ENCODE data around the gene ARHGEF38.
"Not testable (repeated sequence)": the region's sequence is repeated elsewhere in the genome, so short reads cannot be mapped to it uniquely, and the experiment has no call there.

Gene ARHGEF38

DNA sequence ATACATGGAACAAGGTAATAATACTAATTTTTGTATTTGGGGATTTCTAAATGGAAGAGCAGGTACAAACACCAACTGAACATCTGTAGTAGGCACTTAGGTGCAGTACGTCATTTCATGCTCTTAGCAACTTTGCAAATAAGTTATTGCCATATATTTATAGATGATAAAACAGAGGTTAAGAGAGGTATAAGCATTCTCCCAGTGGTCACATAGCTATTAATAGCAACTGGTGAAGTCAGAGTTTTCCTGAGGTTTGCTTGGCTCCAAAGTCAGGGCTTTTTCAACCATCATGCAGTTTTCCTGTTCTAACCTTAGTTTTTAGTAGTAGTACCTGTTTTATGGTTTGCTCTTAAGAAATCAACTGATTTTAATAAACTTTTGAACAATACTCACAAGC is 10.9 kb downstream of the ARHGEF38 start:
- no peak for ATAC-seq

DNA sequence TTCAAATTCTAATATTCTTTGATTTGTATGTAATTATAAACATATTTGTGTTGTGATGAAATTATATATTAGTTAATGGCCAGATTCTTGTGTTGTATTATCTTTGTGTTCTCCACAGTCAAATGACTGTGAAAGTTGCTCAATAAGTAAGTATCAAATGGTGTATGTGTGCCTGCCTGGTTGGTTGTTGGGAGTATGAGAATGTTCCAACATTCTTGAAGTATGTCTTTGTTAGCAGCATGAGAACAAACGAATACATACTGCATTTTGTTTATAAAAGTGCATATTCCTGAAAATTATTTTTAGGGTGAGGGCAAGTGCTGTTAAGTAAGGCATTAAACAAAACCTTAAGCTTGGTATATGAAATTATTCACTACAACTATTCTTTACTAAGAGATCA is 16.2 kb downstream of the ARHGEF38 start:
- ATAC-seq = no peak

DNA sequence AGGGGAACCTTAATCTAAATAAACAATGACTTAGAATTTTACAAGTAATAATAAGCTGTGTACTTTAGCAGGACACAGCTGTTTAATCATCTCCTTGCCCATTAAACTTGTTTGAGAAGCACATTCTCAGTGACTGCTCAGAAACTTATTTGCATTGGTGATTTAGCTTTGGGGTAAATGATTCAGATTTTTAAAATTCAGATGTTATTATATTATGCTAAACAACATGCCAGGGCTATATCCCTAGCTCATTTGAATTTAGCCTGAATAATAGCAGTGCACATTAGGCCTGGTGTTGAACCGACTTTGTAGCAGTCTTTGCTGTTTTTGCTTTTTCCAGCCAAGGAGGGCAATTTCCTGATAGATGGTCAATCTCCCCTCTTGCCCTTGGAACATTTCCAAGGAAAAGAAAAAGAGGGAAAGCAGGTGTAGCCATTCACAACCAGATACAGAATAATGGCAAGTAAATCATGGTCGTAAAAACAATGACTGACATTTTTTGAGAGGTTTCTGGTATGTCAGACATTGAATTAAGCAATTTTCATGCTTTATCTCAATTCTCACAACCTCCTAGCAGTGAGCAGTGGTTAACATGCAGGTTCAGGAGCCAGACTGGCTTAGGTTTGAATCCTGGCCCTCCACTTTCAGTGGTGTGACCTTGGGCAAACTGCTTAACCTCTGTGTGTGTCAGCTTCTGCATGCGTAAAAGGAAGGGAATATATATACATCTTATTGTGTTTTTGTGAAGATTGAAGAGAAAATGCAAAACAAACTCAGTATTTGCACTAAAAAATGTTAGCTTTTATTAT is 16.8 kb downstream of the ARHGEF38 start:
- no peak for ATAC-seq

DNA sequence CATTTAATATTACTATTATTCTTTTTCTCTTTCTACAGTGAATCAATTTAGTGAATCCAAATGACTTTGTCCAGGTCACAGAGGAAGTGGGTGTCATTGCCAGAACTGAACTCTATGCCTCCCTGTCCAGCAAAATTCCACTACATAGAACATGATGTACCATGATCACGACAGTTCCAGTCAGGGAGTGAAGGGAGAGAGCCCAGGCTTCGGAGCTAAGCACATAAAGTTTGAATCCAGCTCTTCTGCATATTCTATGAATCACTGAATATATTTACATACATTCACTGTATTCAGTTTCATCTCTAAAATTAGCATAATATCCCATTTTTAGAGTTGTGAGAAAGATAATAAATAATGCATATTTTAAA is 17.4 kb downstream of the ARHGEF38 start:
- ATAC-seq = no peak

DNA sequence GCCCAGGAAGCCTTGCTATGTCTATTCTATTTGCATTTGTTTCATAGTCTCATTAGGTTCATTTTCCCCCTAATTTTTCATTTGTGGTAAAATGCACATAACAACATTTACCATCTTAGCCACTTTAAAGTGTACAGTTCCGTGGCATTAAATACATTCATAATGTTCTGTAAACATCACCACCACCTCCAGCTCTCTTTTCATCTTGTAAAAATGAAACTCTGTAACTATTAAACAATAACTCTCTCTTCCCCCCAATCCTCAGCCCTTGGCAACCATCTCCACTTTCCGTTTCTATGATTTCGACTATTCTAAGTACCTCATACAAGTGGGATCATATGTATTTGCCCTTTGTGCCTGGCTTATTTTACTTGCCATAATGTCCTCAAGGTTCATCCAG is 19.9 kb downstream of the ARHGEF38 start:
- ATAC-seq = no peak

DNA sequence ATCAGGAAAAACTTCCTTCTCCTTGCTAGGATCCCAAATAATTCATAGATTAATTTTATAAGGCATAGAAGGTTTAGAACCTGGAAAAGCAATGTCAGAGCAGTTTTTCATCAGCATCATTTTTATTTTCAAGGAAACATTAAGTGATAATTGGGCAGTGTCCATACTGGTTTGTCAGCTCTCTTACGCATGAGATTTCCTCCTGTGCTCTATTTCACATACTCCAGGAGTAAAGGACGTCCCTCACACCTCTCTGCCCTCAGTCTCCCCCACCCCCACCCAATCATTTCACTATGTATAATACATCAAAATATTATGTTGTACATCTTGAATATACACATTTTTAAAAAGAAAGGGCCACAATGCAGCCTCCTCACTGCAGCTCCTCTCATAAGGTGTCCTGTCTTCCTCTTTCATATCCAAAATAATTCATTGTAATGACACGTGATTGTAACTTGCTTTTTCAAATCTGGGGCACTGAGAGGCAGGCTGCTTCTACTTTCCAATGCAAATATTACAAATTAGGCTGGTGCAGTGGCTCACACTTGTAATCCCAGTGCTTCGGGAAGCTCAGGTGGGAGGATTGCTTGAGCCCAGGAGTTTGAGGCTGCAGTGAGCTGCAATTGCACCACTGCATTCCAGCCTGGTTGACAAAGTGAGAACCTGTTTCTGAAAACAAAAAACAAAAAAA is 34.4 kb downstream of the ARHGEF38 start:
- no peak for ATAC-seq

DNA sequence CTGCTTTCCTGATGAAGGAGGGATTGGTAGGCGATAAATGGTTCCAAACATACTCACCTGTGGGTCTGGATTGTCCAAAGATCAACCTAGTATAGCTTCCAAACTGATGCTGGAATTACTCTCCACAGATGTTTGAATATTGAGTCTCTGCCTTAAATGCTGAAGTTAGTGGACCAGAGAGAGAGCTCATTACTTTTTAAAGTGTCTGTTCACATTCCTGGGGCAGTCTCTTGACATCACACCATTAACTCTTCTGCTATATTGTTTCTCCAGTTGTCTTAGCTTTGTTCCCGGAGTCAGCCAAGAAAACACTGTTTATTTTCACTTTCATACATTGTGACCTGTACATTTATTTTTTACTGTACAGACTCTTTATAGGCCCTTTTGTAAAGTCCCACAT is 35.4 kb downstream of the ARHGEF38 start:
- ATAC-seq = no peak

DNA sequence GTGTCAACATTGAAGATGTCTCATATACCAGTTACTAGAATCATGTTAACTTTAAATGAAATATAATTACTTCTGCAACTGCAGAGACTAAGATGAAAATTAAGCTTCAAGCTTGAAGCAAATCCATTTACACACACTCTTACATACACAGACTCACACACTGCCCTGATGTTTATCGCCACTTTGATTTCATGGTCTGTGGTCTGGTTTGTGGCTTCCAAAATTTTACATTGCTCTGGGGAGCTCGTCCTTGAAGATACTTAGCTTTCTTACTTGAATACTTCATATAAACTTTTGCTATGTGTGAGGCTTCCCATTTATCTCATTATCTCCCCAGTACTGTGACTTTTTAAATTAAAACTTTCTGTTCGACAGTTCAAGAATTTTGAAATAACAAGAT is 35.8 kb downstream of the ARHGEF38 start:
- ATAC-seq = no peak

DNA sequence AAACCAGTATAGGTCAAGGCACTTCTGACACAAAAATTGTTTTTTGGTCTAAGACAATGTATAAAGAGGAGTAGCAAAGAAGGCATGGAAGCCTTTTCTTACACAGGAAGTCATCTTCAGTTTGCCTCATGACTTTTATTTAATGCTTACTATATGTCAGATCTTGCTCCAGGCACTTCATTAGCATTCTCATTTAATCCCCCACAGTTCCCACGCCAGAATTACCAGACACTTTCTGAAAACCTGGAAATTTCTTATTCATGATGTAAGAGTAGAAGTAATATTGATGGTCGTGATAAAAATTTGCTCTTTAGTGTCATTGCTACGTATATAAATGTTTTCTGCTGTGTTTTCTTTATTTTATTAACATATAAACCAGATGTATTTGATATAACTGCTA is 39.2 kb downstream of the ARHGEF38 start:
- no peak for ATAC-seq

DNA sequence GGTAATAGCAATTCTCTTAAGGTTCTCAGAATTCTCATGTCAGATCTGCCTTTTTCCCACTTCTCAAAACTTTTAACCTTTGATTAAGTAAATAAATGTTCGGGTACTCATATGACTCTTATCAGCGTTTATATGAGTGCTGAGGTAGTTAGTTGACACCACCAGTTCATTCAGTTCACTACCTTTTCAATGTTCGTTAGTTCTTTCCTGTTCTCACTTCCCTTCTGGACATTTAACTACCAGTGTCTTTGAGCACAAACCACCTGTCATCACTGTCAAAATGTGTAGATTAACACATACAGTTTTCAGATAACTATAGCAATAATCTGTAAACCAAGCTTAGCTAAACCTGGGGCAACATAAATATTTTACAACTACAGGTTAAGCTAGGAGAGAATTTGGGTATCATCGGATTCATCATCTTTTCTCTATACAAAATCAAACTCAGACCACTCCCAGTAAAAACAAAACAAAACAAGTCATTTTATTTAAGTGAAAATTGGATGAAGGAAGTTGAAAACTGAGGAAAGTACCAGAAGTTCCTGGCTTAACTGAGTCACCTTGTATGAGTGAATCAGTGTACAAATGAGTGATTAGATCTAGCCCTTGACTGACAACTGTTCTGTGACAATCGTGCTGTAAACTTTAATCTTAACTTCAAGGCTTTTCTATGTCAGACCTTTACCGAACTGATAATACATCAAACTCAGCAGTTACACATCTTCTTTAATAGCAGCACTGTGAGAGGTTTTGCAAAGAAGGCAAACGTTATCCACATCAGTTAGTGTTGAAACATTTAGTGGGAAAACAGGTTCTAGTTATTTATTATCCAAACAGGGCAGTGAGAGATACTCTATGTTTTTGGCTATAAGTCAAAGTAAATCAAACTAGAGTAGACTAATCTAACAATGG is 41.9 kb downstream of the ARHGEF38 start:
- peak; percentile 26 to 64 for ATAC-seq

DNA sequence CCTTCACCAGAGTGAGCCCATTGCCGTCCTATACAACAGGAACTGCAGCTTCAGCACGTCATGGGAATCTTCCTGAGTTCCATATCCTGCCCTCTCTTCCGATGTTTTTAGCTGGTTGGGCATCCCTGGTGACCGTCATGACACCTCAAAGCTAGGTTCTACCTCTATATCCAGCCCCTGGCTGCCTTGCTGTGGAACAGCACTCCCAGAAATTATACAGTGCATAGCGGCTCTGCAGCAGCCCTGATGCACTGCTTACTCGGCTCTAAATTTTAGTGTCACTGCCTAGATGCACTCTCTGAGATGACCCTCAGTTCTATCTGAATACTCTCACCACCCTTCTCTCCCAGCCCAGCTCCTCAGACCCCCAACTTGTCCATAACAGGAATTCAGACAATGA is 44.3 kb downstream of the ARHGEF38 start:
- ATAC-seq = no peak

DNA sequence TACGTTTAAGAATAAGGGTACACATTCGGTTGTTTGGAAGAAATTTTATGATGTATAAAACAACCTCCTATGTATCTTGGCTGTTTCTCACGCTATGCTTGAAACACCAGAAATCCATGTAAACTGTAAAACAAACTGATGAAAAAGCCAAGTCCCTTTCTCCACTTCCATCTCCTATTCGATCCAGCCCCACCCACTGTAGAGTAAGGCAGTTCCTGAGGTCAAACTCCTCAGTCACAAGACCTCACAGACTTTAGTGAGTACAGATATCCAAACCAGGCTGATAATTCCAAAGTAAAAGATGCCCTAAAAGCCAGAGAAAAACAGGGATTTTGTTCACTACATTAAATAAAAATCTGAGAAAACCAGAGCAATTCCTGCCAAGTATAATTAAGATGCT is 45.6 kb downstream of the ARHGEF38 start:
- ATAC-seq = no peak

DNA sequence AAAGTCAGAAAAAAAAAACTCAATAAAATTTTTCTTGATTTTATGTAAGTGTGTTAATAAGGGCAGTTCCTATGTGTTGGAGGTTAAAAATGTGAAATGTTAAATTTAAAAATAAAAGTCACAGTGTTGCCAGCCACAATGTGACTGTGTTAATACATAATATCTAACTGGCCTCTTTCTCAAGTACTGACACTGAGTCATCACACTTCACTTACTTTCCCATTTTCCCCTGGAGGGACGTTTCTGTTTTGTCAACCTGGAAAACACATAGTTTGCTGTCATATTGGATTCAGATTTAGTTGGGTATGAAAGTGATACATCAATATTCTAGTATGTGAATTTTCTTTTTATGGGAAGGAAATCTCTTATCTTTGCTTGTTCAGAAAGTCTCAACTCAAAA is 46.4 kb downstream of the ARHGEF38 start:
- ATAC-seq = no peak

DNA sequence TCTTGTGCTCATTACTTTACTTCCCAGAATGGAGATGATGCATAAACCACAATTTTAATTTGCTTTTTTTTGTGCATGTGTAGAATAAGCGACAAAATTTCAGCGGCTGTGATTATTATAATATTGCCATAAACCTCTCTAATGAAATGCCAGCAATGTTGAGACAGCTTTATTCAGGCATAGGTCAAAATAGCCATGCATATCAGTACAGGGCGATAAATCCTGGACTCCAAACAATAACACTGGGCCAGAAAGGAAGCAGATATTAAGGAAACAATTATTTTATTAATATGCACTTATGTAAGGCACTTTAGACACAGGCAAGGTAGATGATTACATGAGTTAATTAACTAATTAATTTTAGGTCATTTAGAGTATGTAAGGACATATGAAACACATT is 47.1 kb downstream of the ARHGEF38 start:
- no peak for ATAC-seq

DNA sequence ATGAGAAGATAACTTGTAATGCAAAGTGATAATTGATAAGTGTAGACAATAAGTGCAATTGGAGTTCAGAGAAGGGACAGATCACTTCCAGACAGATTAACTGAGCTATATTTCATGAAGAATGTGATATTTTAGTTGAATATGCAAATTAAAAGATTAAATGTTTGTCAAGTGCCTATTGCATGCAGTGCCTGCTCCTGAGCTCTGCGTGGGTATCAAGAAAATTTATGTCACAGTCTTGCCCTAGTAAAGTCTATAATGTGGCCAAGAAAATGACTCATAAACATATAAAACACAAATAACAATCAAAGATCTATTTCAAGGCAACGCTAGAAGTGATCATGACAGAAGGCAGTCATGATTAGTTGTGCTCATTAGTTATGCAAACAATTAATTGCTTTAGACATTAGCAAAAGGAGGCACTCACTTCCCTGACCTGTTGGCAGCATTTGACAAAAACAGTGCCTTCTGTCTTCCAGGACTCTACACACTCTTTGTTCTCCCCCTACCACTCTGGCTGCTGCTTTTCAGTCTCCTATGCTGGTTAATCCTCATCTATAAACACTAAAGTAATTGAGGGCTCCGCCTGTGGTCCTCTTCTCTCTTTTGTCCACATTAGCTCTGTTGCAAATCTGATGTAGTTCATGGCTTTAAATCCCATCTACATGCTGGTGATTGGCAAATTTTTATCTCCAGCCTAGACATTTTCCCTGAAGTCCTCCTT is 47.7 kb downstream of the ARHGEF38 start:
- no peak for ATAC-seq

DNA sequence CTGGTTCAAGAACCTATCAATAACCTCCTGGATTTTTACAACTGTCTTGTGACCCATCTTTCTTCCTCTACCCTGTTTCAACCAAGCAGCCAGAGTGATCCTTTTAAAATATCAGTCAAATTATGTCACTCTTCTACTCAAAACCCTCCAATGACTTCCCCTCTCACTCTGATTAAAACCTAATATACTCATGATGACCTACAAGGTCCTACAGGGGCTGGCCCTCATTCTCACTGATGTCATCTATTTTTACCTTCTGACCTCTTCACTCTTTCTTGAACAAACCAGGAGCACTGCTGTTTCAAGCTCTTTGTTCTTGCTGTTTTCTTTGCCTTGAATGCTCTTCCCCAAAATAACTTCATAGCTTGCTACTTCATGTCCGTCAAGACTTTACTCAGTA is 48.5 kb downstream of the ARHGEF38 start:
- ATAC-seq = no peak

DNA sequence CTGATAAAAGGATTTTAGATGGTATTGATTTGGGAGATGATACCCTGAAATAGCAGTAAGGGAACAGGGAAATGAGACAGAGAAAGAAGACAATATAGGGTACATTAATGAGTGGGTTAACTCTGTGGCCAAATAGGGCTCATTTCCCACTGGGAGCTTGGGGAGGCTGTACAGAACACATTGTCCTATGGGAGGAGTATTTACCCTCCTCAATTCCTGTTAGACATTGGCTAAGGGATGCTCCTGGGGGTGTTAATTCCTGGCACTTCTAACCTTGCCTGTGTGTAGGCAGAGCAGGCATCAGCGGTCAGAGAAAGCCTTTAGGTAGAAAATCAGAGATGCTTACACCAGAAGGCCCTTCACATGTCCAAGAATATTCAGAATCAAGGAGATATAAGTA is 49.0 kb downstream of the ARHGEF38 start:
- ATAC-seq = no peak

DNA sequence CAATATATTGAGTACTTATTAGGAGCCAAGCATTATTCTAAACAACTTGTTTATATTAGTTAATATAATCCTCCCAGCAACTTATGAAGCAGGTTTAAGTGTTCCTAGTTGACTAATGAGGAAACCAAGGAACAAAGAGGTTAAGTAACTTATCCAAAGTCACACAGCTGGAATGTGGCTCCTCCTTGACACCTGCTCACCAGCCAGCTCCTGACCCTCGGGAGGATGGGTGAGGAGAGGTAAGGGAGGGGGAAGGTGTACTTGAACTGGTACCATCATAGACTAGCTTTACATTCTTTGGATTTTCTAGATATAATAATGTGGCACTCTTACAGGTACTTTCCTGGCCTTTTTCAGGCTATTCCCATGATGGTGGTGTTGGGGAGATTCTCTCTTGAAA is 50.7 kb downstream of the ARHGEF38 start:
- no peak for ATAC-seq

DNA sequence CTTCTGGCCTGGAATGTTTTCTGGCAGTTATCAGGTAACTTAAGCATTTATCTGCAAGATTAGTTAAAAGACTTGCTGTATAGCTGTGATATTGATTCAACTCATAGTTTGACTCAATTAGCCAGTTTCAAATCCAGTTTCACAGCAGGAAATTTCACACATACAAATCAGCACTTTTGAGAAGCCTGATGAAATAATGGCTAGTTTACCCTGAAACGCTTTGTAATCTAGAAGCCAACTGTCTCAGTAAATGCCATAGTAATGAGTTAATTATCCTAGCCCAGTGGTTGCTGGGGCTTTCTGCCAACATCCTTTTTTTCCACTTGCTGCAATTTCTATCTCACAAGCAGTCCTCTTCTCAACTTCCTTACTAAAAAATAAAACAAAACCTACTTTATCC is 53.1 kb downstream of the ARHGEF38 start:
- no peak for ATAC-seq

DNA sequence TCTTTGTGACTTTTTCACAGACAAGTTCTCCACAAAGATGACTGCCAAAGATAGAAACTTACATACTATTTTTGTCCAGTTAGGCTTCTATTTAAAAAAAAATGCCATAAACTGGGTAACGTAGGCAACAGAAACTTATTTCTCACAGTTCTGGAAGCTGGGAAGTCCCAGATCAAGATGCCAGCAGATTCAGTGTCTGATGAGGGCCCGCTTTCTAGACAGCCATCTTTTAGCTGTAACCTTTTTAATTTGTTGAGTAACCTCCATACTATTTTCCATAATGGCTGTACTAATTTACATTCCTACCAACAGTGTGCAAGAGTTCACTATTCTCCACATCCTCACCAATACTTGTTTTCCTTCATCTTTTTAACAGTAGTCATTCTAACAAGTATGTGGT is 55.5 kb downstream of the ARHGEF38 start:
- ATAC-seq = no peak

DNA sequence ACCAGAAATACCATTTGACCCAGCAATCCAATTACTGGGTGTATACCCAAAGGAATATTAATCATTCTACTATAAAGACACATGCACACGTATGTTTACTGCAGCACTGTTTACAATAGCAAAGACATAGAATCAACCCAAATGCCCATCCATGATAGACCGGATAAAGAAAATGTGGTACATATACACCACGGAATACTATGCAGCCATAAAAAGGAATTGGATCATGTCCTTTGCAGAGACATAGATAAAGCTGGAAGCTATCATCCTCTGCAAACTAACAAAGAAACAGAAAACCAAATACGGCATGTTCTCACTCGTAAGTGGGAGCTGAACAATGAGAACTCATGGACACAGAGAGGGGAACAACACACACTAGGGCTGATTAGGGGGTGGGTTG is 57.4 kb downstream of the ARHGEF38 start:
- ATAC-seq = not testable (repeated sequence)

DNA sequence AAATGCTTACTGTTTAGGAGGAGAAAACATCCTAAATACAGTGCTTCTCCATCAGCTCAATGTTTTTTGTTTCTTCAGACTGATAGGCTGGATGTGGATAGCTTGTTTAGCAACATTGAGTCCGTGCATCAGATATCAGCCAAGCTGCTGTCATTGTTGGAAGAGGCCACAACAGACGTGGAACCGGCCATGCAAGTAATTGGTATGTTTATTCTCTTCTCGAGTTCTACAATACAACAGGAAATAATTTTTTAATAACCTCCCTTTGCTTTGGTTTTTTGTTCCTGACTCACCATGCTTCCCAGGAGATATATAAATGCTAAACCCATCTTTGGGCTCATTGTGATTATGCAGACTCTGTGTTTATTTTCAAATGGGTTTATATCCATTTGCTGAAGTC is 60.9 kb downstream of the ARHGEF38 start:
- ATAC-seq = no peak

Measured in activated CD4-positive, CD25-positive, alpha-beta regulatory T cell treated with anti-CD3 and anti-CD28 coated beads, Interleukin-2, amount 50 U/mL, for 24 hours (primary cell).